DND-41 (cell line): Measurements from ENCODE around the gene RIPOR1.

Experiments
- ATAC-seq: fragments of 200-7000 bp; cut with Tn5 transposase; 3 replicates; pipeline ENCODE4 v1.9.1; 2021; ENCODE audit warnings: low read depth; ENCODE audit not compliant: insufficient read depth
- DNase-seq: peaks from one replicate; pipeline ENCODE4 v3.0.0-alpha.2; 2020
- H2AFZ ChIP-seq: 2 replicates; pipeline ENCODE4 v1.6.0; 2012; ENCODE audit warnings: low read depth, low read length
- H3K27ac ChIP-seq: 2 replicates; pipeline ENCODE4 v1.5.1; 2012; ENCODE audit warnings: low read length, inconsistent platforms
- H3K27me3 ChIP-seq: fragments of 200-600 bp; sonication (generic); 2 replicates; pipeline ENCODE4 v1.6.0; 2012; ENCODE audit warnings: low read length, mild to moderate bottlenecking, inconsistent platforms; ENCODE audit not compliant: insufficient read depth, poor library complexity
- H3K36me3 ChIP-seq: 2 replicates; pipeline ENCODE4 v1.5.1; 2012; ENCODE audit warnings: low read length, inconsistent platforms; ENCODE audit not compliant: insufficient read depth
- H3K4me1 ChIP-seq: 2 replicates; pipeline ENCODE4 v1.5.1; 2012; ENCODE audit warnings: mild to moderate bottlenecking, low read length; ENCODE audit not compliant: insufficient read depth
- H3K4me2 ChIP-seq: 2 replicates; pipeline ENCODE4 v1.6.0; 2012; ENCODE audit warnings: mild to moderate bottlenecking, moderate library complexity, low read length, inconsistent platforms; ENCODE audit not compliant: insufficient read depth
- H3K4me3 ChIP-seq, 2 experiments: fragments of 200-600 bp in 1 of 2; shearing (Covaris generic) in 1 of 2; 2 replicates each; pipeline ENCODE4 v1.5.1; 2012 to 2016; ENCODE audit warnings: inconsistent platforms in 2 of 2, low read length in 2 of 2, mild to moderate bottlenecking in 2 of 2, low read depth in 1 of 2, moderate library complexity in 1 of 2
- H3K79me2 ChIP-seq: 2 replicates; pipeline ENCODE4 v1.6.0; 2012; ENCODE audit warnings: low read length, inconsistent platforms; ENCODE audit not compliant: insufficient read depth
- H3K9ac ChIP-seq: 2 replicates; pipeline ENCODE4 v1.6.0; 2012; ENCODE audit warnings: low read depth, mild to moderate bottlenecking, inconsistent platforms, low read length, moderate library complexity
- H3K9me3 ChIP-seq: 2 replicates; pipeline ENCODE4 v1.5.1; 2012; ENCODE audit warnings: low read length, moderate library complexity, mild to moderate bottlenecking, inconsistent platforms; ENCODE audit not compliant: insufficient read depth, severe bottlenecking
- H4K20me1 ChIP-seq: 2 replicates; pipeline ENCODE4 v1.6.0; 2012; ENCODE audit warnings: low read length; ENCODE audit not compliant: insufficient read depth
- EZH2 ChIP-seq: IDR thresholded peaks from 3 replicates; pipeline ENCODE4 v1.6.1; 2012; ENCODE audit warnings: borderline replicate concordance, low read depth, mild to moderate bottlenecking, moderate library complexity, low read length, inconsistent platforms; ENCODE audit not compliant: severe bottlenecking
- TF ChIP-seq, protein P1 (sequence below): IDR thresholded peaks from 2 replicates; pipeline ENCODE4 v1.5.1; 2012; ENCODE audit warnings: borderline replicate concordance, low read length, moderate library complexity, mild to moderate bottlenecking; ENCODE audit not compliant: poor library complexity, severe bottlenecking; ENCODE audit errors: extremely low read depth

Gene RIPOR1

DNA sequence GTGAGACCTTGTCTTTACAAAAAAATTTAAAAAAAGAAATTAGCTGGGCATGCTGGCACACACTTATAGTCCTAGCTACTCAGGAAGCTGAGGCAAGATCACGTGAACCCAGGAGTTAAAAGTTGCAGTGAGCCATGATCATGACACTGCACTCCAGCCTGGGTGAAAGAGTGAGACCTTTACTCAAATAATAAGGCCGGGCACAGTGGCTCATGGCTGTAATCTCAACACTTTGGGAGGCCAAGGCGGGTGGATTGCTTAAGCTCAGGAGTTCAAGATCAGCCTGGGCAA is 11.5 kb upstream of the RIPOR1 start:
- H3K4me3 ChIP-seq = no peak overlapping the region
- no peaks in the 10 kb centered on the region for H3K9me3 ChIP-seq
- ATAC-seq (no peak), DNase-seq (no peak)
- no peaks in the 10 kb centered on the region for H3K36me3 ChIP-seq
- H3K4me1 ChIP-seq = peaks cover 22% of the 10 kb centered on the region
- no peaks in the 10 kb centered on the region for H3K79me2 ChIP-seq
- no peak overlapping the region for H2AFZ ChIP-seq
- no peak overlapping the region for H3K4me2 ChIP-seq
- TF ChIP-seq EZH2 = no peak
- TF ChIP-seq, protein P1, sequence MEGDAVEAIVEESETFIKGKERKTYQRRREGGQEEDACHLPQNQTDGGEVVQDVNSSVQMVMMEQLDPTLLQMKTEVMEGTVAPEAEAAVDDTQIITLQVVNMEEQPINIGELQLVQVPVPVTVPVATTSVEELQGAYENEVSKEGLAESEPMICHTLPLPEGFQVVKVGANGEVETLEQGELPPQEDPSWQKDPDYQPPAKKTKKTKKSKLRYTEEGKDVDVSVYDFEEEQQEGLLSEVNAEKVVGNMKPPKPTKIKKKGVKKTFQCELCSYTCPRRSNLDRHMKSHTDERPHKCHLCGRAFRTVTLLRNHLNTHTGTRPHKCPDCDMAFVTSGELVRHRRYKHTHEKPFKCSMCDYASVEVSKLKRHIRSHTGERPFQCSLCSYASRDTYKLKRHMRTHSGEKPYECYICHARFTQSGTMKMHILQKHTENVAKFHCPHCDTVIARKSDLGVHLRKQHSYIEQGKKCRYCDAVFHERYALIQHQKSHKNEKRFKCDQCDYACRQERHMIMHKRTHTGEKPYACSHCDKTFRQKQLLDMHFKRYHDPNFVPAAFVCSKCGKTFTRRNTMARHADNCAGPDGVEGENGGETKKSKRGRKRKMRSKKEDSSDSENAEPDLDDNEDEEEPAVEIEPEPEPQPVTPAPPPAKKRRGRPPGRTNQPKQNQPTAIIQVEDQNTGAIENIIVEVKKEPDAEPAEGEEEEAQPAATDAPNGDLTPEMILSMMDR = no peak
- no peaks in the 10 kb centered on the region for H3K27me3 ChIP-seq
- no peak overlapping the region for H3K27ac ChIP-seq
- H4K20me1 ChIP-seq = no peaks in the 10 kb centered on the region
- H3K9ac ChIP-seq = no peak overlapping the region

DNA sequence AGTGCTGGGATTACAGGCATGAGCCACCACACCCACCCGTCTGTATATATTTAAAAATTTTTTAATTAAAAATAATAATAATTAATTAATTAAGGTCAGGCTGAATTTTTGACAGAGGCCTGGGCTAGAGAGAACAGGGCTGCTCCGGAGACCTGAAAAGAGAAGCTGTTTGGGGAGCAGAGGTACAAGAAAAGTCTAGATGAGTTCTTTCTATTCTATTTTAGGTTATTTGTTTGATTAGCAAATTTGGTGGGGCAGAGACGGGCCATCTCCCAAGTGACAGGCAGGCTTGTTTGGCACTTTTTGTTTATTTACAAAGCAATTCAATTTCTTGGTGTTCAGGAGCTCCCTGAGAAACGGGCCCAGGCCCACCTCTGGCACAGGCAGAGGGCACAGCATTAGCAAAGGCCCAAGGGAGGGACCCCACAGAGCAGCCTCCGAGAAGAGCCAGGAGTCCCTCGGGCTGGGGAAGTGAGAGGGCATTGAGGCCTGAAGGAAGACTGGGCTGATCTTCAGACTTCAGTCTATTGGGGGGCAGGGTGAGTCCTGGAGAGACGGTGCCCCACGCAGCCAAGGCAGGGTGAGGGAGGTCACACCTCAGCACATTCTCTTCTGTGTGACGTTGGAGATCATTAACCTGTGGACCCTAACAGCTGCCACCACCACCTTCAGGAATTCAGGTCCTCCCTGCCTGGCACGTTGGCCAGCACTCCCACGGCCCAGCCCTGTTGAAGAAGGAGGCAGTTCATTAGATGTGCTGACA is 10.8 kb upstream of the RIPOR1 start:
- Histone ChIP-seq H3K4me1 (peaks cover 22% of the 10 kb centered on the region), H3K9ac (no peak overlapping the region), H4K20me1 (no peaks in the 10 kb centered on the region), H3K4me3 (no peak overlapping the region), H3K27me3 (no peaks in the 10 kb centered on the region), H3K27ac (no peak overlapping the region), H3K36me3 (no peaks in the 10 kb centered on the region), H2AFZ (no peak overlapping the region), H3K4me2 (no peak overlapping the region), H3K79me2 (no peaks in the 10 kb centered on the region), H3K9me3 (no peaks in the 10 kb centered on the region)
- DNase-seq (no peak), ATAC-seq (no peak)
- TF ChIP-seq EZH2 = no peak
- TF ChIP-seq, protein P1 = no peak

DNA sequence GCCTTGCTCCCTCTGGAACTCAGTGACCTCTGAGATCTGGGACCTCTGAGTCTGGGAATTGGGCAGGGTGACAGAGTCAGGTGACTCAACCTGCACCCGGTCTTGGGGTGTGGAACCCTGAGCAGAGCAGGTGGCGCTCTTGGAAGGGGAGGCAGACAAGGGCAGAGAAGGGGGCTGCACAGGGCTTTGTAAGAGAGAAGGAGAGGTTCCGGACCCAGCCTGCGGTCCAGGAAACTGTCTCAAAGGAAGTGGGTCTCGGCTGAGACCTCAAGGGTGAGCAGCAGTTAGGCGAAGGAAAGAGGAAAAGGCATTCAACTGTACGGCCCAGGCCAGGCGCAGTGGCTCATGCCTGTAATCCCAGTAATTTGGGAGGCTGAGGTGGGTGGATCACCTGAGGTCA is 10.0 kb upstream of the RIPOR1 start:
- H2AFZ ChIP-seq = no peak overlapping the region
- TF ChIP-seq EZH2 = no peak
- TF ChIP-seq, protein P1 = no peak

More for the DNA sequence above, 10.0 kb upstream of the RIPOR1 start:
- H3K27ac ChIP-seq = no peak overlapping the region
- no peak overlapping the region for H3K4me3 ChIP-seq
- H3K79me2 ChIP-seq = no peaks in the 10 kb centered on the region
- no peak for DNase-seq
- ATAC-seq = no peak
- H3K36me3 ChIP-seq = no peaks in the 10 kb centered on the region
- H3K9me3 ChIP-seq = no peaks in the 10 kb centered on the region
- H4K20me1 ChIP-seq = no peaks in the 10 kb centered on the region
- no peaks in the 10 kb centered on the region for H3K27me3 ChIP-seq
- no peak overlapping the region for H3K4me2 ChIP-seq
- no peak overlapping the region for H3K9ac ChIP-seq
- peaks cover 22% of the 10 kb centered on the region for H3K4me1 ChIP-seq
